Central memory CD4-positive, alpha-beta T cell (primary cell): ENCODE data around the gene MORN3.
"Not testable (repeated sequence)": the region's sequence is repeated elsewhere in the genome, so short reads cannot be mapped to it uniquely, and the experiment has no call there.

Source experiments
- DNase-seq: peaks from one replicate; pipeline ENCODE4 v3.0.0; 2022

The MORN3 gene

GRCh38 chr12:121637231-121637914 lies 32.1 kb downstream of the MORN3 start:
- peak; percentile 49 for DNase-seq

DNA sequence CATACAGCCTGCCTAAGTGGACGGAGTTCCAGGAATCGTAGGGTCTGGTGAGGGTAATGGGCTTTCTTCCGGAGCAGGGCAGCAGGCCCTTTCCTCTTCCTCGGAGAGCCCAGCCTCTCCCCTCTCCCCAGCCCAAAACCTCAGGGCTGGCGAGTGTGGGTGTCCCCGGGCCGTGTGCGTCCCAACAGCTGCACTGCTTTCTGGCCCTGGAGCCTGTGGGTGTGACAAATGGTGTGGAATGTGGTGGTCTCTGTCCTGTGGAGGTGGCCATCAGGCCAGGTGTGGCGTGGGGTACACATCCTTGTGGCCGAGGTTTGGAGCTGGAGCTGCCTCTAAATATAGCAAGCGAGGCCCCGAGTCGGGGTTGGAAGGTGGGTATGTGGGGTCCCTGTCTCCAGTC lies 34.6 kb downstream of the MORN3 start:
- no peak for DNase-seq

GRCh38 chr12:121633833-121634196 lies 35.6 kb downstream of the MORN3 start:
- DNase-seq = not testable (repeated sequence)

GRCh38 chr12:121632069-121632970 lies 37.1 kb downstream of the MORN3 start:
- no peak for DNase-seq

DNA sequence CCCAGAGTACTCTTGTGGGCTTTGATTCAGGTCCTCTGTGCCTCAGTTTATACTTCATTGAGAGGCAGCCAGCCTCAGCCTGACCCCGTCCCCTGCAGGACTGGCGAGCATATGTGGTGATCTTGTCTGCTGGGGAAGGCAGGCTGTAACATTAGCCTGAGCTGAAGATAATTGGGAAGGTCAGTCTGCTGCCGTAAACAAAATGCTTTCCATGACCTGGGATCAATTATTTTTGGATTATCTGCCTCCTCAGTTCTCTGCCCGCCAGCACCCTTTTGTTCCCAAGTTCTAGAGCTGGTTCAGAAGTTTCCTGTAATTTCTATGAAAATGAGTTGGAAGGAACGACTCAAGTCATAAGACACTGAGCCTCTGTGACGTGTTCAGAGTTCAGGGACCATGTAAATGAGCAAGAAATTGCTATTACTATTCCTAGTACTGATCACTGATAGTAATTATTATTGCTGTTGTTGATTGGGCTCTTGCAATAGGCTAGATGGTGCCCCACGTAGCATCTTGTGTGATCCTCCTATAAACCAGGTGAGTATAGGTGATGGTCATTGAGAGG lies 38.6 kb downstream of the MORN3 start:
- DNase-seq = no peak

DNA sequence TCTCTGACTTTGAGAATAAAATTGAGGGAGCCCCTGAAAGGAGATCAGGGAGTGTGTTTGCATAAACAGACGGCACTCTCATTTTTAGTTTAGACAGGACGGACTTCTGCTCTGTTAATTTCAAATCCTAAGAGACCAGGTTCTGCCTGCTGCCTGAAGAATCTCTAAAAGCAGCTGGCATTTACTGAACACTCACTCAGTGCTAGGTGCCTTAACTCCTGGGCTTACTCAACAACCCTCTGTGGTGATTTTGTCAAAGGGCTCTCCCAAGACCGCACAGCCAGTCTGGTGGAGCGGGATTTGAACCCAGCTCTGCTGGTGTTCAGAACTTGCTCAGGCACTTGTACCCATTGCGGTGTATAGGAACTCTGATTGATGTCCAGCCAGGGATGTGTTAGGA lies 40.9 kb downstream of the MORN3 start:
- DNase-seq = no peak

DNA sequence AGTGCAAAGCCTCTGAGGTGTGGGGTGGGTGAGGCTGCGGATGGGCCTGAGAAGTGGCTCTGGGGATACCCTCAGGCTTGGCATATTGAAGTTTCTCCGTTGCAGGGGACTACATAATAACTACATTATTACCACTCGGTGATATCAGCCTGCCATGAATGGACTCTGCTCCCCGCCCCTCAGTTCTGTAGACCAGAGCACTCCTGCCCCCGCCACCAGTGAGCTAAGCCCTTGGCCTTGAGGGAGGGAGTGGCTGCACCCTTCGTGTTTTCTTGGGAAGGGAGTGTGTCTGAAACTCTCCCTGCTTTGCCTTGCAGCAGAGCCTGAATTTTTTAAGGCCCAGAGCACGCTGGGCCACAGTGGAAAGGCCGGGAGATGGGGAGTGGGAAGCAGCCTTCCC lies 41.4 kb downstream of the MORN3 start:
- DNase-seq = no peak

- DNase-seq = peak; percentile 82
Measured at GRCh38 chr12:121626853-121627640, 42.4 kb downstream of the MORN3 start.

DNA sequence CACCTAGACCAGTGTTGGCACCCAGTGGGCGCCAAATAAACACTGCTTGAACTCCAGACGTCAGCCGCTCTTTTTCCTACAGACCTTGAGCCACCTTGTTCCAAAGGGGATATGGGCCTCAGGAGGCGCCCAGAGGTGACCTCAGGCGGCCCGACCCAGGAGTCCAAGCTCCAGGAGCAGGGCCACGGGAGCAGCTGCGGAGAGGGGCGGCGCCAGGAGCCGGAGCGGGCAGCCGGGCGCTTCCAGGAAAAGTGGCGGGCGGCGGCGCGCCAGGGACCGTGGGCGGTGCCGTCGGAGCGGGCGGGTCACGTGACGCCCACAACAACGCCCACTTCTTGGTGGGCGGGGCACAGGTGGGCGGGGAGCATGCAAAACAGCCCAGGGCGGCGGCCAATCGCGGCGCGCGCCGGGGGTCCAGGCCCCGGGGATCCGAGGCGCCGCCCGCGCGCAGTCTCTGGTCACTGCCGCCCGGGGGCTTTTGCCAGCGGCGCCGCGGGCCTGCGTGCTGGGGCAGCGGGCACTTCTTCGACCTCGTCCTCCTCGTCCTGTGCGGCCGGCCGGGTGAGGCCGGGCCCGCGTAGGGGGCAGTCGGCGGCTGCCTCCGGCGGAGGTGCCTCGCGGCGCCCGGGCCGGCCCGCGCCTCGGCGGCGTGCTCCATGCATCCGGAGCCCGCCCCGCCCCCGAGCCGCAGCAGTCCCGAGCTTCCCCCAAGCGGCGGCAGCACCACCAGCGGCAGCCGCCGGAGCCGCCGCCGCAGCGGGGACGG lies 43.2 kb downstream of the MORN3 start, which contains the start of gene ORAI1:
TSS of gene ORAI1 (plus strand) at position 444 of the 766 bp plus-strand sequence.
- DNase-seq = peak; percentile 95

GRCh38 chr12:121620333-121620891 lies 49.0 kb downstream of the MORN3 start:
- no peak for DNase-seq

GRCh38 chr12:121618659-121619233 lies 50.7 kb downstream of the MORN3 start:
- DNase-seq = no peak

- no peak for DNase-seq
Measured at GRCh38 chr12:121614872-121615467, 54.5 kb downstream of the MORN3 start.

GRCh38 chr12:121613462-121613861 lies 56.0 kb downstream of the MORN3 start:
- DNase-seq = no peak

- no peak for DNase-seq
Measured at GRCh38 chr12:121611306-121611705, 58.1 kb downstream of the MORN3 start.

DNA sequence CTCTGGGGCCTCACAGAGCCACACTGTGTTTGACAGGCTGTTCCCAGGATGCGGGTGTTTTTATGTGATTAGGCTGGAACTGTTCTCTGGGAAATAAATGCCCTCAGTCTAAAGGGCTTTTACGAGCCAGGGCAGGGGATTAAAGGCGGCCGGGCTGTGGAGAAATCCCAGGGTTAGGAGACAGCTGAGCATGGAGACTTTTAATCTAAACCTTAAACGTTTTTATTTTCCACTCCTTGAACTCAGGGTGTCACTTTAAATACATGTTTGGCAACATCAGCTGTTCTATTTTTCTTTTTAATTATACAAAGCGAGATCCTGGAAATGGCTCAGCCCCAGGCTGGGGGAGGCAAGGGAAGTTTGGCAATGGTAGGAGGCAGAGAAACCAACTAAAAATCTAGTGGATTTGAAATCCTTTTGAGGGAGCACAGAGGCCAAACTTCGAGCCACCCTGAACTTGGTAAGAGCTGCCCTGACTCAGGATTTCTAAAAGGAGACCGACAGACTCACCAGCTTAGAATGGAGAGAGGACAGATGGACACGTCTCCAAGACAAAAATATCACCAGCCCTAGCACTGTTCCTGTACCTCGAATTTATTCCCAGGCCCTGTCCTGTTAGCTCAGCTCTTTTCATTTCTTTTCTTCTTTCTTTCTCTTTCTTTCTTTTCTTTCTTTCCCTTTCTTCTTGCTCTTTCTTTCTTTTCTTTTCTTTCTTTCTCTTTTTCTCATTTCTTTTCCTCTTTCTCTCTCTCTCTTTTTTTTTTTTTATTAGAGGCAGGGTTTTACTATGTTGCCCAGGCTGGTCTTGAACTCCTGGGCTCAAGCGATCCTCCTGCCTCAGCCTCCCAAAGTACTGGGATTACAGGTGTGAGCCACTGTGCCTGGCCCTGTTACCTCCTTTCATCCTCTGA lies 59.0 kb downstream of the MORN3 start:
- no peak for DNase-seq

- no peak for DNase-seq
Measured at GRCh38 chr12:121608301-121608700, 61.2 kb downstream of the MORN3 start.

GRCh38 chr12:121603581-121603980 lies 65.9 kb downstream of the MORN3 start:
- no peak for DNase-seq

DNA sequence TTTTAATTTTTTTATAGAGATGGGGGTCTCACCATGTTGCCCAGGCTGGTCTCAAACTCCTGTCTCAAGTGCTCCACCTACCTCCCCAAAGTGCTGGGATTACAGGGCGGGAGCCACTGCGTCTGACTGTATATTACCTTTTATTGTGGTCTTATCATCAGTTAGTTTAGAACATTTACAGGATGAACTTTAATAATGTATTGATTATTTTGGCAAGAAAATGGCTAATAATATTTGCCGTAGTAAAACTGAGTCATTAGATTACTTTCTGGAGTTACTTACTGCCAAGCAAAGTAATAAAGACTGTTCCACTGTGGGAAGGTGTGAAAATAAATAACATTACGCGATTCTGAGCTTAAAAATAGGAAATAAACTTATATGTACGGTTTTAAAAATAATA lies 66.7 kb downstream of the MORN3 start:
- no peak for DNase-seq

DNA sequence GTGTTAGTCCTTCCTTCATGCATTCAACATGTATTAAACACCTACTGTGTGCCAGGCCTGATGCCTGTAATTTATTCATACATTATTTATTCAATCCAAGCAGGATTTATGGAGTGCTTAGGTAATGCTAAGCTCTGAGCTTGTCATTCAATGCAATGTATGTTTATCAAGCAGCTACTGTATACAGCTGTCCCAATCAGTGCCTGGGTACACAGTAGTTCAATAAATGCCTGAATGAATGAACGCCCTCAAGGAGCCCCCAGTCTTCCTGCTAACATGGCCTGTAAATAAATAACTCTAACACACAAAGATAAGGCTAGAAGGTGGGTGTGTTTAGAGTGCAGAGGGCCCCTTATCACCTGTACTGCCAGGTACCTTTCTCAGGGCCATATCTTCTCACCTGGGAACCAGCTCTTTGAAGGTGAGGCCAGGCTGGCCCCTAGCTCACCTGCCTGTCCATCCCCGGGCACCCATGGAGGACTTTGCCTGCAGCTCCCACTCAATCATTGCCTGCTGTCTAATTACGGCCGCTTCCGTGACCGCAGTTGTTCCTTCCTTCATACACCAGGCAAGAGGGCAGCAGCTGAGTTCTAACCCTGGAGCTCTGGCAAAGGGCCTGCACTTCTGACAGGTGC lies 68.6 kb downstream of the MORN3 start:
- no peak for DNase-seq
